ENCODE data around the gene VTA1.
"Not testable (repeated sequence)": the region's sequence is repeated elsewhere in the genome, so short reads cannot be mapped to it uniquely, and the experiment has no call there.

Gene VTA1

GRCh38 chr6:142146828-142147662, at the start of gene VTA1, which contains the start of gene NMBR:
Gene VTA1 (plus strand): TSS chr6:142147263. CDS start chr6:142147288, 25 bp downstream.
Gene NMBR (minus strand): TSS chr6:142147122. CDS start chr6:142088658, 58,464 bp downstream.
- DNase-seq (ENCODE audit: low read depth): peak; percentile 99

GRCh38 chr6:142104820-142105219, 42.2 kb upstream of the VTA1 start:
- not testable (repeated sequence) for DNase-seq (ENCODE audit: low read depth)

DNA sequence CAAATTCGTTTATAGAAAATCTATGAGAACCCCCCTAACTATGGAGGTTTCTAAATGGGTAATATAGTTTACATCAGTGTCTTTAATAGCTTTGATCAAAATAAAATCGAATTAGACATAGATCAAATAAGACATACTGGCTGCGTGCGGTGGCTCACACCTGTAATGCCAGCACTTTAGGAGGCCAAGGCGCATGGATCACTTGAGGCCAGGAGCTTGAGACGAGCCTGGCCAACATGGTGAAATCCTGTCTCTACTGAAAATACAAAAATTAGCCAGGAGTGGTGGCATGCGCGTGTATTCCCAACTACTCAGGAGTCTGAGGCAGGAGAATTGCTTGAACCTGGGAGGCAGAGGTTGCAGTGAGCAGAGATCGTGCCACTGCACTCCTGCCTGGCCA, 36.2 kb upstream of the VTA1 start:
- not testable (repeated sequence) for DNase-seq (ENCODE audit: low read depth)

DNA sequence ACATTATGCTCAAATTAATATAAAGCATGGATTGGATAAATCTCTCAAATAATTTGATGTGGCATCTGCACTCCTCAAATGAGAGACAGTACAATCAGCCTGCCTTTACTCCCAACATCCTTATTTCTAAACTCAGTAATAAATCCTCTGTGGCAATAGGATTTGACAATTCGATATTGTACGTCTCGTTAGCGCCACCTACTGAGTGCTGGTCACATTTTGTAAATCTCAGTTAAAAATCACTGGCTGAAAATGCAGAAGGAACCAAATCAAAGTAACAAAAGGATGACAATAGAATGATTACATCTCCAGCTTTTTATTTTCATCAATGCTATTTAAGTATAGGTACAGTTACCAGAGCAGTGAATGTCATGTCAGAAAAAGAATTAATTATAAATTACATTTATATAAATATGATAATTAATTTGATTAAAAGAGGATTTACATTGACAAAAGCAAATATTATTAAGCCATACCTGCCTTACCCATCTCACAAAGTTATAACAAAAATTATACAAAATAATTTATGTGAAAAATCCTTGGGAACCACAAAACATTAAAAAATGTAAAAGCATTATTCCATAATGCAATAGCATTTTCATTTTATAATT, 34.5 kb upstream of the VTA1 start:
- peak; percentile 42 for DNase-seq (ENCODE audit: low read depth)

- DNase-seq (ENCODE audit: low read depth): no peak
Observed at GRCh38 chr6:142117366-142117765, 29.7 kb upstream of the VTA1 start.

- no peak for DNase-seq (ENCODE audit: low read depth)
Observed at GRCh38 chr6:142118328-142118727, 28.7 kb upstream of the VTA1 start.

GRCh38 chr6:142118925-142119324, 28.1 kb upstream of the VTA1 start:
- DNase-seq (ENCODE audit: low read depth): no peak

GRCh38 chr6:142121342-142121741, 25.7 kb upstream of the VTA1 start:
- DNase-seq (ENCODE audit: low read depth): no peak

DNA sequence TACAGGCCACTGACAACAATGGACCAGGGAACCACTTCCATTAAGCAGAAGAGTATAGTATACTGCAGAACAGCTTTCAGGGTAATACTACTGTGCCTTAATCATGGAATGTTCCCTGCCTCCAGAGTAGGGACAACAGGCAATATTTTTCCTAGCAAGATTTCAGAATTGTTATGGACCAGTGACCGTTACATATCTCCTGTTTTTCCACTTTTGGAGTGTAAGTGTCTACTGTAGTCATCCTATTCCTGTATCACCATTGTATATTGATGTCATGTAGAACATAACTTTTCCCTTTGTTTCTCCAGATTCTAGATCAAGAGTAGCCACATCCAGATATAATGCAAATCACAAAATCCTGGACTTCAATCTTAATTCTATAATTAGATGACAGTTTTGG, 16.2 kb upstream of the VTA1 start:
- no peak for DNase-seq (ENCODE audit: low read depth)

DNA sequence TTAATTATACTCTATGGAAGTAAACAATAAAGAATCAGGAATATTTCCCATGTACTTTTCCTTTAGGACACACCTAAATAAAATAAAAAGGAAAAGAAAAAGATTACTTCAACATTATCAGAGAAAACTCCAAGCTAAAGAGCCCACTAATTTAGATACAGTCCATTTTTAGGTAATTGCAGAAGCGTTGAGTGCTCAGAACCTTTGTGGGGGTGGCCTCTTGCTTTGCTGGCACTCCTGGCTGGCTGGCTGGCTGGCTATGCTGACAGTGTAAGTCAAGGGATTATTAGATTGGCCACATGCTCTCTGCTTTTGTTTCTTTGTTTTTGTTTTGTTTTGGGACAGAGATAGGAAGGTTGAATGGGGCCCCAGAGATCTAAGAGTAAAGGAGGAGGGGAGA, 14.4 kb upstream of the VTA1 start, which contains the start of gene GJE1:
Gene GJE1, plus strand, starts transcription at position 301 of the 400 bp plus-strand sequence. CDS start 234 bp downstream, outside the sequence.
- no peak for DNase-seq (ENCODE audit: low read depth)

- DNase-seq (ENCODE audit: low read depth): no peak
Observed at GRCh38 chr6:142138876-142139275, 8.2 kb upstream of the VTA1 start.

- not testable (repeated sequence) for DNase-seq (ENCODE audit: low read depth)
Observed at GRCh38 chr6:142141531-142141930, 5.5 kb upstream of the VTA1 start.

DNA sequence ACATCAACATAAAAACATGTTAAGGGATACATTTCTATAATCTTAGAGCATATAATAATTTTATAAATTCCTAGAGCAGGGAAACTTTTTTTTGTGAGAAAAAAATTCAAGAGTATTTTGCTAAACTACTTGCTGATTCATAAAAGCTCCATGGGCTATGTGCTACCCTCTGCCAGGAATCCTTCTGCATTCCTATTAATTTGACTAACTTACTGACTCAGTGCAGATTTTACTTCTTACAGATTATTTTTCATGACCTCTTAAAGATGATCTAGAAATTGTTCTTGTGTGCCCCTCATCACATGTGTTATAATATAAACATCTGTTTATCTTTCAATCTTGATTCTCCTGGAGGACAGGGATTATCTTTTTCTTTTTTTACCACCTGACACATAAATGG, 5.7 kb downstream of the VTA1 start:
- peak; percentile 38 for DNase-seq (ENCODE audit: low read depth)

DNA sequence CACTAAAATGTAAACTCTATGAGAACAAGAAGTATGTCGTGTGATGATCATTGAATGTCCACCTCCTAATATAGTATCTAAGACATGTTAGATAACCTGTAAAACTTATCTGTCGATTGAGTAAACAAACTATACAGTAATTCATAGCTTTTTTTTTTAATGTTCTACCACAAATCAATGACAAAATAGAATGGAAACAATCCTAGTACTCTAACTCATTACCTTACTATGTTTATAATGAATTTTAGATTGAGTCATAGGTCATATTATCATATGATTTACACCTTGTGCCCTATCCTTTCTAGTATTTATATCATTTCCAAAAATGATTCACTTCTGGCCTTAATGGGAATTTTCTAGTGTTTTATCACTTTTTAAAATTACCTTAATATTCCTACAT, 6.1 kb downstream of the VTA1 start:
- no peak for DNase-seq (ENCODE audit: low read depth)

DNA sequence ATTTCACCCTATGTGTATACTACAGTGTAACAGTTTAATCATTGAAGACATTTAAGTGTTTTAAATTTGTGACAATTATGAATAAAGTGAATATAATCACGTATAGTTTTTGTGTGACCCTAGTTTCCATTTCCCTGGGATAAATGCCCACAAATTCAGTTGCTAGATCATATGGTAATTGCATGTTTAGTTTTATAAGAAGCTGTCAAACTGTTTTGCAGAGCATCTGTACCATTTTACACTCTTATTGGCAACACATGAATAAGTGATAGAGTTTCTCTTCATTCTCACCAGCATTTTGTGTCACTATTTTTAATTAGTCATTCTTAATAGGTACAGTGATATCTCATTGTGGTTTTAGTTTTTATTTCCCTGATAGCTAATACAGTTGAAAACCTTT, 7.3 kb downstream of the VTA1 start:
- DNase-seq (ENCODE audit: low read depth): no peak

DNA sequence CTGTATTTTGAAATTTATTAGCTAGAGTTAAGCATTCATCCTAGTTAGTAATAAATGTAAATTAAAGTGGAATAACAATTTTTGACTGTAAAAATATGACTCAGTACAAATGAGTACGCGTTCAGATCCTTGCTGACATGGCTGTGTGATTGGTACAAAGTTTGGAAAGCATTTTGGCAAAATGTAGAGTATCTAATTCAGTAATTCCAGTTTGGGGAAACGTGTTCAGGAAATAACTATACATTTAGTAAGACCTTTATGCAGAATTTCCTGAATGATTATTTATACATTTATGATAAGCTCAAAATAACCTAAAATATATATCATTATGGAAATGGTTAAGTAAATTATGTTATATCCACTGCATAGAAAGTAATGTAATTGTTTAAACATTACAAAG, 8.0 kb downstream of the VTA1 start:
- no peak for DNase-seq (ENCODE audit: low read depth)

- no peak for DNase-seq (ENCODE audit: low read depth)
Observed at GRCh38 chr6:142155895-142156757, 9.1 kb downstream of the VTA1 start.

DNA sequence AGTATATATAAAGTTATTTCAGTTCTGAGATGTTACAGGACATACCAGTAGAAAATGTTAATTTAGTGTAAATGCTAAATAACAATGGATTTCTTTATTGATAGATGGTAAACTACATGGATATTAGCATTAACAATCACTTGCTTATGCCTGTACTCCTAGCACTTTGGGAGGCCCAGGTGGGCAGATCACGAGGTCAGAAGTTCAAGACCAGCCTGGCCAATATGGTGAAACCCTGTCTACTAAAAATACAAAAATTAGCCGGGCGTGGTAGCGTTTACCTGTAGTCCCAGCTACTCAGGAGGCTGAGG, 9.7 kb downstream of the VTA1 start:
- not testable (repeated sequence) for DNase-seq (ENCODE audit: low read depth)

- DNase-seq (ENCODE audit: low read depth): no peak
Observed at GRCh38 chr6:142162780-142163179, 15.7 kb downstream of the VTA1 start.

DNA sequence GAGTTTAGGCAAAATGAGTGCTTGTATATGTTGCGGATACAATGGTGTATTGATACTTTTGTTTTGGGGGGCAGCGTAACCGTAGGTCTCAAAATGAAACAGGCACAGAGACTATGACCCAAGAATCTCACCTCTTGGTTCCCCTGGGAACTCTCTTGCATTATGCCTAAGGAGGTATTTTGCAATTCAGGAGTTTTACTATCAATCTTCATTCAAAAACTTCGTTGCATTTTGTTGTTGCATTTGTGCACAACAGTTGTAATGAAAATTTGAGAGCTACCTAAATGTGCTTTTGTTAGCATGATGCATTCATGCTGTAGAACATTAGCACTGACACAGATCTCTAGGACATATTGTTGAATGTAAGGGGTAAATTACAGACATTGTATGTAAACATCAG, 18.2 kb downstream of the VTA1 start:
- no peak for DNase-seq (ENCODE audit: low read depth)

DNA sequence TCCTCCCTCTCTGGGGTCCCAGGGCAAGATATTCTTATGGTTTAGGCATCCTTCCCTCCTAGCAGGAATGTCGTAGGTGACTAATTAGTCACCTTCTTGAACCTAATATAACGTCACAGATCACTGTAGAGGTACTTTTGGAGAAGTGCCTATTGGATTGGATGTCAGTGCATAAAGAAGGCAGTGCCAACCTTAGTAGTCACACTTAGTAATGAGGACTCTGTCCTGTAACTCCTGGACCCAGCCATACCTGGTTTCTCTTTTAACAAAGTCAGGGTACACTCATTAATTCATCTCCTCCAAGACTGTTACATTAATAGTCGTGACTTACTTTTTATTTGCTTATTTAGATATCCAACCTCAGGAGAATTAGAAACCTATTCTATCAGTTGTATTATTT, 20.0 kb downstream of the VTA1 start:
- DNase-seq (ENCODE audit: low read depth): no peak

DNA sequence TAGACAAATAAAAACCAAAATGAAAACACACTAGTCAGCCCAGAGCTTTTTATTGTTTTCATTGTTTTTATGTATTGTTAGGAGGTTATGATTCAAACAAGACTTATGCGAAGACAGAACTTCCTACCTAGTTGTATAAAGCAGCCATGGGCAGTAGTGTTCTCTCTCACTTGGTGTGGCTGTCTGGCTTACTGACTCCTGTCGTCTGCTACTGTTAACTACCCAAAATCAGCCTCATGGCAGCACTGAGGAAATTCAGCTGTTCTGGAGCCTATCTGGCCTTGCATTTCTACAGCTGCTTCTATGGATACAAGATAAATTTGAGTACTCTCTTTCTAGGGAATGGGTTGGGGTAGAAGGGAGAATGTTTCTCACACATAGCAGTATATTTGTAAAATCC, 20.4 kb downstream of the VTA1 start:
- no peak for DNase-seq (ENCODE audit: low read depth)

- DNase-seq (ENCODE audit: low read depth): no peak
Observed at GRCh38 chr6:142171351-142171750, 24.3 kb downstream of the VTA1 start.

All from GM04504 (cell line).